Measurements from ENCODE around the gene HIVEP1. TPM values are rescaled to one million over a fixed set of nuclear protein-coding genes. Genes with fewer than 3 reads are reported as not detected.
A peak's percentile ranks its signal among the peaks of the same experiment; 100 is the strongest.

HIVEP1 gene
- total RNA-seq, 1 donor, result 18.8 TPM

DNA sequence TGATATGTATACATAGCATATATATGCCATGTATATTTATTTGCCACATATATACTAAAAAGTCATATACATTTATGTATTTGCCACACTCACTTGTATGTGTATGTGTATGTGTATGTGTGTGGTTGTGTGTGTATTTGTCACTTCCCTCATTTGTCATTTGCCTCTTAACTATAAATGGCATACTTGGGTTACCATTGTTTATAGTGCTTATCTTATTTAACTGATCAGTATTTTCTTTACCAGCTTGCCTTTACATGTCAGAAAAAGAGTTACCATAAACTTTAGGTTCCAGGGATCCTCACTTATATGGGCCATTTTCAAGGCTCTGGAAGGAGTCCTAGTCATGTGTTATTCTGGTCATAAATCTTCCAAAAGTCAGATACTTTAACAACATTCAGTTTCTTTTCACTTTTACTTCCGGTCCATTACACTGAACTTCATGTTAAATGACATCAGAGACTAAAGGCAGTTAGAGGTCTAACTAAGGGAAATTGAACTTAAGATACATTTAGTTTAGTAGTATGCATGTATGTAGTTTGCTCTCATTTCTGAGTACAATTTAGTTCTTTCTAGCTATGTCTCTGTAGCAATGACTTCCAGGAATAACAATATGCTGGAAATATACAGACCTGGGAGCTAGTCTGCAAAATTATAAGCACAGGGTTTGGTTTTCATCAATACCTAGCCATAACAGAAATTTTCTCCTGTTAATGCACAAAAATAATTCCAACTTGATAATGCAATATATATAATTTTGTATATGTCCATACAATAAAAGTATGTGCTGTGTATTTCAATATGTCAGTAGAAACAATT, 33.7 kb upstream of the HIVEP1 start:
- Histone ChIP-seq H3K4me3 (ENCODE audit: insufficient read depth, low read length) (no peak overlapping the region), H4K20me1 (ENCODE audit: insufficient read depth, low read length) (no peaks in the 10 kb centered on the region), H3K36me3 (ENCODE audit: insufficient read depth, low read length) (no peaks in the 10 kb centered on the region), H3K27me3 (ENCODE audit: insufficient read depth, low read length) (no peaks in the 10 kb centered on the region), H3K4me2 (ENCODE audit: insufficient read depth, low read length) (no peak overlapping the region), H3K27ac (ENCODE audit: low read depth, low read length) (no peak overlapping the region), H3K4me1 (ENCODE audit: insufficient read depth, low read length) (peaks cover 17% of the 10 kb centered on the region), H3K79me2 (ENCODE audit: insufficient read depth, low read length) (no peaks in the 10 kb centered on the region), H3K9me3 (ENCODE audit: low read depth, low read length) (no peaks in the 10 kb centered on the region), H2AFZ (ENCODE audit: low read length) (peak overlapping the region; percentile 17)
- DNase-seq (ENCODE audit: insufficient read length, low spot score, missing footprints), result no peak
- TF ChIP-seq, protein P1, sequence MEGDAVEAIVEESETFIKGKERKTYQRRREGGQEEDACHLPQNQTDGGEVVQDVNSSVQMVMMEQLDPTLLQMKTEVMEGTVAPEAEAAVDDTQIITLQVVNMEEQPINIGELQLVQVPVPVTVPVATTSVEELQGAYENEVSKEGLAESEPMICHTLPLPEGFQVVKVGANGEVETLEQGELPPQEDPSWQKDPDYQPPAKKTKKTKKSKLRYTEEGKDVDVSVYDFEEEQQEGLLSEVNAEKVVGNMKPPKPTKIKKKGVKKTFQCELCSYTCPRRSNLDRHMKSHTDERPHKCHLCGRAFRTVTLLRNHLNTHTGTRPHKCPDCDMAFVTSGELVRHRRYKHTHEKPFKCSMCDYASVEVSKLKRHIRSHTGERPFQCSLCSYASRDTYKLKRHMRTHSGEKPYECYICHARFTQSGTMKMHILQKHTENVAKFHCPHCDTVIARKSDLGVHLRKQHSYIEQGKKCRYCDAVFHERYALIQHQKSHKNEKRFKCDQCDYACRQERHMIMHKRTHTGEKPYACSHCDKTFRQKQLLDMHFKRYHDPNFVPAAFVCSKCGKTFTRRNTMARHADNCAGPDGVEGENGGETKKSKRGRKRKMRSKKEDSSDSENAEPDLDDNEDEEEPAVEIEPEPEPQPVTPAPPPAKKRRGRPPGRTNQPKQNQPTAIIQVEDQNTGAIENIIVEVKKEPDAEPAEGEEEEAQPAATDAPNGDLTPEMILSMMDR (IDR thresholded peaks at IDR 0.05; ENCODE audit: extremely low read depth, low read depth, low read length), result no peak

DNA sequence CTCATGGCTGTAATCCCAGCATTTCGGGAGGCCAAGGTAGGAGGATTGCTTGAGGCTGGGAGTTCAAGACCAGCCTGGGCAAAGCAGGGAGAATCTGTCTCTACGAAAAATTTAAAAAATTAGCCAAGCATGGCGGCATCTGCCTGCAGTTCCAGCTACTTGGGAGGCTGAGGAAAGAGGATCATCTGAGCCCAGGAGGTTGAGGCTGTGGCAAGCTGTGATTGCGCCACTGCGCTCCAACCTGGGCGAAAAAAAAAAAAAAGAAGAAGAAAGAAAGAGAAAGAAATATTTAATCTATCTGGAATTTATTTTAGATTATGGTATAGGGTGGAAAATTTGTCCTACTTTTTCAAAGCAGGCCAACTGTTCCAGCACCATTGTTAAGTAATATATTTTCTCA, 32.2 kb upstream of the HIVEP1 start:
- H3K9me3 ChIP-seq (ENCODE audit: low read depth, low read length), result no peaks in the 10 kb centered on the region
- H2AFZ ChIP-seq (ENCODE audit: low read length), result no peak overlapping the region
- H3K4me3 ChIP-seq (ENCODE audit: insufficient read depth, low read length), result no peak overlapping the region
- H4K20me1 ChIP-seq (ENCODE audit: insufficient read depth, low read length), result no peaks in the 10 kb centered on the region
- H3K27me3 ChIP-seq (ENCODE audit: insufficient read depth, low read length), result no peaks in the 10 kb centered on the region
- H3K4me1 ChIP-seq (ENCODE audit: insufficient read depth, low read length), result peaks cover 5% of the 10 kb centered on the region
- no peaks in the 10 kb centered on the region for H3K79me2 ChIP-seq (ENCODE audit: insufficient read depth, low read length)
- TF ChIP-seq, protein P1 (IDR thresholded peaks at IDR 0.05; ENCODE audit: extremely low read depth, low read depth, low read length), result no peak
- H3K27ac ChIP-seq (ENCODE audit: low read depth, low read length), result no peak overlapping the region
- no peaks in the 10 kb centered on the region for H3K36me3 ChIP-seq (ENCODE audit: insufficient read depth, low read length)
- no peak for DNase-seq (ENCODE audit: insufficient read length, low spot score, missing footprints)
- no peak overlapping the region for H3K4me2 ChIP-seq (ENCODE audit: insufficient read depth, low read length)

DNA sequence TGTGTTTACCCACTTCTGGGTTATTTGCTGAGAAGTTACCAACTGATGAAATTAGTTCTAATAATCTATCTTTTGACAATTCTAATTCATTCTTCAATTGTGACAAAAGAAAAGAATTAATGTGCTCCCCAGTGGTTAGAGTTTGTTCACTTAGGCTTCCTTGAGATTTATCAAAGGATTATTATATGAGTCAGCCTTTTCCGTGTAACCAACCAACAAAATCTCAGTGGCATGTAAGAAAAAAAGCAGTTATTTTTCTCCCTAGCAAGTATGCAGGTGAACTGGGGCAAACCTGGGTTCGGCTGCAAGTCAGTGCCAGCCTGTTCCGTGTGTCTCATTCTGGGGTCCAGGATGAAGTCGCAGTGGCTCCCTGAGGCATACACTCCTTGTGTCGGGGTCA, 28.8 kb upstream of the HIVEP1 start:
- Histone ChIP-seq H3K4me3 (ENCODE audit: insufficient read depth, low read length) (no peak overlapping the region), H2AFZ (ENCODE audit: low read length) (no peak overlapping the region), H3K27ac (ENCODE audit: low read depth, low read length) (no peak overlapping the region), H3K9me3 (ENCODE audit: low read depth, low read length) (no peaks in the 10 kb centered on the region), H3K4me1 (ENCODE audit: insufficient read depth, low read length) (peaks cover 4% of the 10 kb centered on the region), H4K20me1 (ENCODE audit: insufficient read depth, low read length) (no peaks in the 10 kb centered on the region), H3K79me2 (ENCODE audit: insufficient read depth, low read length) (no peaks in the 10 kb centered on the region), H3K4me2 (ENCODE audit: insufficient read depth, low read length) (no peak overlapping the region), H3K27me3 (ENCODE audit: insufficient read depth, low read length) (no peaks in the 10 kb centered on the region), H3K36me3 (ENCODE audit: insufficient read depth, low read length) (no peaks in the 10 kb centered on the region)
- DNase-seq (ENCODE audit: insufficient read length, low spot score, missing footprints), result no peak
- TF ChIP-seq, protein P1 (IDR thresholded peaks at IDR 0.05; ENCODE audit: extremely low read depth, low read depth, low read length), result no peak

DNA sequence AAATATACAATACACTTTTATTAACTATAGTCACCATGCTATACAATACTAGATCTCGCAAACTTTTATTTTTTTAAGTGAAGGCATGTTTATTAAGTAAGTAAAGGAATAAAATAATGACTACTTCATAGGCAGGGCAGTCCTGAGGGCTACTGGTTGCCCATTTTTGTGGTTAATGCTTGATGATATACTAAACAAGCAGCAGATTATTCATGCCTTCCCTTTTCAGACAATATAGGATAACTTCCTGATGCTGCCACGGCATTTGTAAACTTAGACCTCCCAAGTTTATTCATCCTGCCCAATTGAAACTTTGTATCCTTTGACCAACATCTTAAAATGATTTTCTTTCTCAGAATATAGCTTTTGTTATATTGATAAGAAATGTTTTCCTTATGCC, 24.7 kb upstream of the HIVEP1 start:
- no peaks in the 10 kb centered on the region for H4K20me1 ChIP-seq (ENCODE audit: insufficient read depth, low read length)
- no peaks in the 10 kb centered on the region for H3K27me3 ChIP-seq (ENCODE audit: insufficient read depth, low read length)
- no peak overlapping the region for H3K4me2 ChIP-seq (ENCODE audit: insufficient read depth, low read length)
- H3K4me1 ChIP-seq (ENCODE audit: insufficient read depth, low read length), result peaks cover 4% of the 10 kb centered on the region
- no peak overlapping the region for H2AFZ ChIP-seq (ENCODE audit: low read length)
- H3K36me3 ChIP-seq (ENCODE audit: insufficient read depth, low read length), result no peaks in the 10 kb centered on the region
- H3K9me3 ChIP-seq (ENCODE audit: low read depth, low read length), result no peaks in the 10 kb centered on the region
- TF ChIP-seq, protein P1 (IDR thresholded peaks at IDR 0.05; ENCODE audit: extremely low read depth, low read depth, low read length), result no peak
- DNase-seq (ENCODE audit: insufficient read length, low spot score, missing footprints), result no peak
- H3K79me2 ChIP-seq (ENCODE audit: insufficient read depth, low read length), result no peaks in the 10 kb centered on the region
- H3K27ac ChIP-seq (ENCODE audit: low read depth, low read length), result no peak overlapping the region
- H3K4me3 ChIP-seq (ENCODE audit: insufficient read depth, low read length), result no peak overlapping the region
